ENCODE measurements around the gene CDC73. TPM values are rescaled to one million over a fixed set of nuclear protein-coding genes. Genes with fewer than 3 reads are reported as not detected.

The CDC73 gene
- total and polyA plus RNA-seq, 10 donors = 6.5 to 76.7 (median 39.1) TPM

DNA sequence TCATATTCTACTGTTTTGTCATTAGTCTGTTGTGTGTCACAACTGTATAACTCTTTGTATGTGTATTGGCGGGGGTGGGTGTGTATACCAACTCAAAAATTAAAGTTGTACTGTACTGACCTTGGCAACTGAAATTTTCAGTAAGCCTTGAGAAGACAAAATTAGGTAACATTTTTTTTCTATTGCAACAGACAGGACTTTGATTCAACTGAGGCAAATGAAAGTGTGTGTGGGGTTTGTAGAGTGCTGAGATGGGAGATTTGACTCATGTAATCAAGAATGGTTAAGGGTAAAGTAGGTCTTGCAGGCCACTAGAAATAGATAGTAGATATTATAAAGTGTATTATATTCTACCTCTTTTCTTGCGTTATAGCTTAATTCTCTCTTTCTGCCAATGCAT, 79.2 kb downstream of the CDC73 start:
- H3K9me3 ChIP-seq = peaks cover 0 to 5% (median 0%) of the 10 kb centered on the region in 8 donors
- no peak for DNase-seq
- no peak overlapping the region for H3K4me3 ChIP-seq
- H3K27me3 ChIP-seq (replicated peaks in 1 of 7) = no peaks in the 10 kb centered on the region
- H3K36me3 ChIP-seq = peaks cover 0 to 33% (median 6%) of the 10 kb centered on the region in 6 donors
- no peak overlapping the region for H3K27ac ChIP-seq
- no peak for TF ChIP-seq POLR2A (IDR thresholded peaks at IDR 0.05)
- TF ChIP-seq POLR2AphosphoS5 (IDR thresholded peaks at IDR 0.05) = no peak
- no peak for TF ChIP-seq CTCF (IDR thresholded peaks at IDR 0.05 in 8 of 11, conservative IDR thresholded peaks at IDR 0.05 in 3 of 11)
- intact Hi-C loops (cut with DNase I; ENCODE audit: low total_unique reads) = no loop called here
- H3K4me1 ChIP-seq = peaks cover 0 to 10% (median 1%) of the 10 kb centered on the region in 6 donors
- WGBS, 5 donors = 95 to 100% (median 99%) methylated on average over 2 of the region's 2 CpGs

- DNase-seq = no peak
- Histone ChIP-seq H3K9me3 (peaks cover 0 to 25% (median 20%) of the 10 kb centered on the region in 8 donors), H3K4me1 (peaks cover 0 to 17% (median 2%) of the 10 kb centered on the region in 6 donors), H3K36me3 (peaks cover 0 to 71% (median 16%) of the 10 kb centered on the region in 6 donors), H3K27me3 (replicated peaks in 1 of 7) (no peaks in the 10 kb centered on the region), H3K27ac (peak overlapping the region in 2 of 8 donors; percentile 4 to 22), H3K4me3 (no peak overlapping the region)
- TF ChIP-seq POLR2A (IDR thresholded peaks at IDR 0.05) (no peak), POLR2AphosphoS5 (IDR thresholded peaks at IDR 0.05) (no peak), CTCF (IDR thresholded peaks at IDR 0.05 in 8 of 11, conservative IDR thresholded peaks at IDR 0.05 in 3 of 11) (no peak)
- 92 to 97% (median 96%) methylated on average over 7 of the region's 7 CpGs for WGBS, 5 donors
- intact Hi-C loops (cut with DNase I; ENCODE audit: low total_unique reads) = no loop called here
Measured at GRCh38 chr1:193210996-193211395, 89.2 kb downstream of the CDC73 start.

GRCh38 chr1:193211539-193211938, 89.7 kb downstream of the CDC73 start:
- intact Hi-C loops (cut with DNase I; ENCODE audit: low total_unique reads) = no loop called here
- no peak for DNase-seq
- no peak overlapping the region for H3K4me3 ChIP-seq
- no peaks in the 10 kb centered on the region for H3K27me3 ChIP-seq (replicated peaks in 1 of 7)
- H3K4me1 ChIP-seq = peaks cover 0 to 17% (median 2%) of the 10 kb centered on the region in 6 donors
- H3K36me3 ChIP-seq = peaks cover 0 to 71% (median 17%) of the 10 kb centered on the region in 6 donors
- TF ChIP-seq POLR2AphosphoS5 (IDR thresholded peaks at IDR 0.05) (no peak), POLR2A (IDR thresholded peaks at IDR 0.05) (no peak), CTCF (IDR thresholded peaks at IDR 0.05 in 8 of 11, conservative IDR thresholded peaks at IDR 0.05 in 3 of 11) (no peak)
- WGBS, 5 donors = 74 to 89% (median 78%) methylated on average over 1 of the region's 1 CpG
- H3K27ac ChIP-seq = peak overlapping the region in 3 of 8 donors; percentile 4 to 22 (median 6)
- peaks cover 0 to 20% (median 14%) of the 10 kb centered on the region in 8 donors for H3K9me3 ChIP-seq

- no peak for DNase-seq
Measured at GRCh38 chr1:193212637-193213036, 90.8 kb downstream of the CDC73 start.

More at GRCh38 chr1:193212637-193213036, 90.8 kb downstream of the CDC73 start:
- no peak for TF ChIP-seq POLR2A (IDR thresholded peaks at IDR 0.05)
- TF ChIP-seq POLR2AphosphoS5 (IDR thresholded peaks at IDR 0.05) = no peak
- no peak for TF ChIP-seq CTCF (IDR thresholded peaks at IDR 0.05 in 8 of 11, conservative IDR thresholded peaks at IDR 0.05 in 3 of 11)
- Histone ChIP-seq H3K4me1 (peaks cover 0 to 17% (median 2%) of the 10 kb centered on the region in 6 donors), H3K4me3 (no peak overlapping the region), H3K27me3 (replicated peaks in 1 of 7) (no peaks in the 10 kb centered on the region), H3K9me3 (peaks cover 0 to 9% (median 3%) of the 10 kb centered on the region in 8 donors), H3K27ac (peak overlapping the region in 1 of 8 donors; percentile 22), H3K36me3 (peaks cover 0 to 71% (median 11%) of the 10 kb centered on the region in 6 donors)
- intact Hi-C loops (cut with DNase I; ENCODE audit: low total_unique reads) = no loop called here
- WGBS, 5 donors = 84 to 91% (median 87%) methylated on average over 2 of the region's 2 CpGs

Data from spleen (tissue), 11 donors.